GM19099 (cell line): ENCODE measurements around the gene PDGFRB.

ENCODE experiments used
- POLR2A ChIP-seq: IDR thresholded peaks from 3 replicates; pipeline ENCODE4 v1.6.1; 2011; ENCODE audit warnings: low read depth; ENCODE audit not compliant: insufficient read length; ENCODE audit errors: extremely low read depth

Gene PDGFRB

GRCh38 chr5:150146235-150146634, 9.4 kb downstream of the PDGFRB start:
- no peak for TF ChIP-seq POLR2A

- TF ChIP-seq POLR2A: no peak
Observed at GRCh38 chr5:150144879-150145278, 10.8 kb downstream of the PDGFRB start.

GRCh38 chr5:150144246-150144801, 11.3 kb downstream of the PDGFRB start:
- TF ChIP-seq POLR2A: no peak

GRCh38 chr5:150143350-150144245, 12.0 kb downstream of the PDGFRB start:
- no peak for TF ChIP-seq POLR2A

- TF ChIP-seq POLR2A: no peak
Observed at GRCh38 chr5:150142959-150143349, 12.7 kb downstream of the PDGFRB start.

GRCh38 chr5:150142185-150142958, 13.3 kb downstream of the PDGFRB start:
- no peak for TF ChIP-seq POLR2A

- no peak for TF ChIP-seq POLR2A
Observed at GRCh38 chr5:150141544-150142184, 14.0 kb downstream of the PDGFRB start.

- TF ChIP-seq POLR2A: no peak
Observed at GRCh38 chr5:150140830-150141229, 14.8 kb downstream of the PDGFRB start.

GRCh38 chr5:150139334-150139733, 16.3 kb downstream of the PDGFRB start:
- no peak for TF ChIP-seq POLR2A

- TF ChIP-seq POLR2A: no peak
Observed at GRCh38 chr5:150138551-150139265, 16.9 kb downstream of the PDGFRB start.

- no peak for TF ChIP-seq POLR2A
Observed at GRCh38 chr5:150137997-150138396, 17.6 kb downstream of the PDGFRB start.

GRCh38 chr5:150137168-150137957, 18.3 kb downstream of the PDGFRB start:
- no peak for TF ChIP-seq POLR2A

GRCh38 chr5:150136305-150137167, 19.1 kb downstream of the PDGFRB start:
- no peak for TF ChIP-seq POLR2A
